Astrocyte (in vitro differentiated cells and primary cell): ENCODE data around the gene TCF3. TPM values are rescaled to one million over a fixed set of nuclear protein-coding genes. Genes with fewer than 3 reads are reported as not detected.

Experiments used
- DNase-seq: peaks from one replicate; pipeline ENCODE4 v3.0.0-alpha.2; 2010; ENCODE audit warnings: low read depth
- FAIRE-seq: peaks from 2 replicates; lab custom pipeline; 2011; peaks lifted over from hg19 to GRCh38; lab: Jason Lieb, UNC
- H2AFZ ChIP-seq: 2 replicates; pipeline ENCODE4 v1.6.0; 2012; ENCODE audit warnings: low read depth, low read length, inconsistent platforms
- H3K27ac ChIP-seq: 2 replicates; pipeline ENCODE4 v1.5.1; 2011; ENCODE audit warnings: low read depth, low read length, inconsistent platforms
- H3K27me3 ChIP-seq: 2 replicates; pipeline ENCODE4 v1.6.0; 2011; ENCODE audit warnings: low read length, inconsistent platforms; ENCODE audit not compliant: insufficient read depth
- H3K36me3 ChIP-seq: 2 replicates; pipeline ENCODE4 v1.5.1; 2011; ENCODE audit warnings: low read length, inconsistent platforms; ENCODE audit not compliant: insufficient read depth
- H3K4me1 ChIP-seq: 2 replicates; pipeline ENCODE4 v1.5.1; 2011; ENCODE audit warnings: low read length, inconsistent platforms; ENCODE audit not compliant: insufficient read depth
- H3K4me2 ChIP-seq: 2 replicates; pipeline ENCODE4 v1.6.0; 2012; ENCODE audit warnings: low read length, inconsistent platforms
- H3K4me3 ChIP-seq: 2 replicates; pipeline ENCODE4 v1.5.1; 2011; ENCODE audit warnings: low read depth, mild to moderate bottlenecking, low read length, inconsistent platforms; ENCODE audit not compliant: insufficient read depth
- H3K79me2 ChIP-seq: 2 replicates; pipeline ENCODE4 v1.6.0; 2012; ENCODE audit warnings: mild to moderate bottlenecking, low read length, inconsistent platforms; ENCODE audit not compliant: insufficient read depth
- H3K9ac ChIP-seq: 2 replicates; pipeline ENCODE4 v1.6.0; 2012; ENCODE audit warnings: mild to moderate bottlenecking, low read length, inconsistent platforms
- H3K9me3 ChIP-seq: 2 replicates; pipeline ENCODE4 v1.5.1; 2012; ENCODE audit warnings: low read depth, mild to moderate bottlenecking, low read length, inconsistent platforms; ENCODE audit not compliant: insufficient read depth
- H4K20me1 ChIP-seq: 2 replicates; pipeline ENCODE4 v1.6.0; 2012; ENCODE audit warnings: low read length, inconsistent platforms; ENCODE audit not compliant: insufficient read depth
- H3K27ac Mint-ChIP-seq: one replicate; pipeline ENCODE4 v1.8.0; 2021; ENCODE audit warnings: mild to moderate bottlenecking, mixed read lengths; ENCODE audit not compliant: unreplicated experiment
- H3K27me3 Mint-ChIP-seq: one replicate; pipeline ENCODE4 v1.8.0; 2021; ENCODE audit warnings: low read depth, mixed read lengths; ENCODE audit not compliant: unreplicated experiment
- H3K36me3 Mint-ChIP-seq: one replicate; pipeline ENCODE4 v1.8.0; 2021; ENCODE audit warnings: low read depth, mixed read lengths; ENCODE audit not compliant: unreplicated experiment
- H3K4me1 Mint-ChIP-seq: one replicate; pipeline ENCODE4 v1.8.0; 2021; ENCODE audit warnings: low read depth, mixed read lengths; ENCODE audit not compliant: unreplicated experiment
- H3K4me3 Mint-ChIP-seq: one replicate; pipeline ENCODE4 v1.8.0; 2021; ENCODE audit warnings: mild to moderate bottlenecking, moderate library complexity, mixed read lengths; ENCODE audit not compliant: unreplicated experiment
- H3K9me3 Mint-ChIP-seq: one replicate; pipeline ENCODE4 v1.8.0; 2021; ENCODE audit warnings: mild to moderate bottlenecking, mixed read lengths; ENCODE audit not compliant: unreplicated experiment
- CTCF ChIP-seq: IDR thresholded peaks from 2 replicates; pipeline ENCODE4 v1.5.1; 2011; ENCODE audit warnings: low read depth, mild to moderate bottlenecking, inconsistent platforms, low read length, moderate library complexity; ENCODE audit not compliant: insufficient read depth
- EZH2 ChIP-seq: IDR thresholded peaks from 2 replicates; pipeline ENCODE4 v1.6.1; 2012; ENCODE audit warnings: mild to moderate bottlenecking, low read length, inconsistent platforms; ENCODE audit not compliant: insufficient read depth
- total RNA-seq: library from RNA; stranded (reverse); gene quantifications from 2 replicates; pipeline ENCODE4 v1.2.1, GENCODE V29; 2021

Gene TCF3
- total RNA-seq, 1 donor from 2014 or later = 173 TPM

GRCh38 chr19:1620502-1620901 lies 31.9 kb downstream of the TCF3 start:
- Histone ChIP-seq H3K4me3 (no peak overlapping the region), H3K27ac (no peak overlapping the region), H3K36me3 (peaks cover 21% of the 10 kb centered on the region), H4K20me1 (peaks cover 53% of the 10 kb centered on the region), H3K9me3 (no peaks in the 10 kb centered on the region), H2AFZ (no peak overlapping the region), H3K79me2 (peaks cover 6% of the 10 kb centered on the region), H3K4me1 (peaks cover 7% of the 10 kb centered on the region), H3K4me2 (no peak overlapping the region), H3K9ac (no peak overlapping the region), H3K27me3 (no peaks in the 10 kb centered on the region)
- H3K36me3 Mint-ChIP-seq = peaks cover 14% of the 10 kb centered on the region
- no peak for DNase-seq
- TF ChIP-seq EZH2 = no peak
- H3K9me3 Mint-ChIP-seq = no peaks in the 10 kb centered on the region
- H3K27me3 Mint-ChIP-seq = no peaks in the 10 kb centered on the region
- no peak for FAIRE-seq
- peaks cover 3% of the 10 kb centered on the region for H3K4me1 Mint-ChIP-seq
- H3K27ac Mint-ChIP-seq = no peak overlapping the region
- no peak overlapping the region for H3K4me3 Mint-ChIP-seq

- no peaks in the 10 kb centered on the region for H3K27me3 Mint-ChIP-seq
- Histone ChIP-seq H3K27me3 (no peaks in the 10 kb centered on the region), H3K9me3 (no peaks in the 10 kb centered on the region), H2AFZ (no peak overlapping the region), H3K36me3 (peaks cover 21% of the 10 kb centered on the region), H3K4me1 (peaks cover 7% of the 10 kb centered on the region), H3K79me2 (peaks cover 6% of the 10 kb centered on the region), H3K4me3 (no peak overlapping the region), H3K27ac (no peak overlapping the region), H3K4me2 (no peak overlapping the region), H4K20me1 (peaks cover 47% of the 10 kb centered on the region), H3K9ac (no peak overlapping the region)
- peaks cover 14% of the 10 kb centered on the region for H3K36me3 Mint-ChIP-seq
- no peak for TF ChIP-seq CTCF
- no peak for TF ChIP-seq EZH2
- H3K9me3 Mint-ChIP-seq = no peaks in the 10 kb centered on the region
- FAIRE-seq (no peak), DNase-seq (no peak)
- H3K27ac Mint-ChIP-seq = no peak overlapping the region
- peaks cover 3% of the 10 kb centered on the region for H3K4me1 Mint-ChIP-seq
- no peak overlapping the region for H3K4me3 Mint-ChIP-seq
Observed at GRCh38 chr19:1619703-1620102, 32.7 kb downstream of the TCF3 start.

GRCh38 chr19:1619094-1619439 lies 33.3 kb downstream of the TCF3 start:
- Mint-ChIP-seq H3K4me1 (peaks cover 3% of the 10 kb centered on the region), H3K27me3 (no peaks in the 10 kb centered on the region), H3K36me3 (peaks cover 12% of the 10 kb centered on the region), H3K4me3 (no peak overlapping the region), H3K27ac (no peak overlapping the region), H3K9me3 (no peaks in the 10 kb centered on the region)
- no peak for TF ChIP-seq EZH2
- H3K9ac ChIP-seq = no peak overlapping the region
- H3K9me3 ChIP-seq = no peaks in the 10 kb centered on the region
- peaks cover 21% of the 10 kb centered on the region for H3K36me3 ChIP-seq
- peaks cover 6% of the 10 kb centered on the region for H3K79me2 ChIP-seq
- no peak for DNase-seq
- H3K4me2 ChIP-seq = no peak overlapping the region
- H3K27ac ChIP-seq = no peak overlapping the region
- H2AFZ ChIP-seq = no peak overlapping the region
- H3K4me3 ChIP-seq = no peak overlapping the region
- peaks cover 7% of the 10 kb centered on the region for H3K4me1 ChIP-seq
- peaks cover 52% of the 10 kb centered on the region for H4K20me1 ChIP-seq
- H3K27me3 ChIP-seq = no peaks in the 10 kb centered on the region
- FAIRE-seq = no peak
